ENCODE results near the gene MYBPC2.

- TF ChIP-seq TAF1 (IDR thresholded peaks at IDR 0.05; ENCODE audit: borderline replicate concordance, low read depth, low read length) = no peak
- no peak for TF ChIP-seq EP300 (IDR thresholded peaks at IDR 0.05; ENCODE audit: borderline replicate concordance in 1 of 2, low read depth in 1 of 2, low read length in 1 of 2)
- no peak for TF ChIP-seq FOXM1 (IDR thresholded peaks at IDR 0.05; ENCODE audit: low read depth)
- TF ChIP-seq, protein P1, sequence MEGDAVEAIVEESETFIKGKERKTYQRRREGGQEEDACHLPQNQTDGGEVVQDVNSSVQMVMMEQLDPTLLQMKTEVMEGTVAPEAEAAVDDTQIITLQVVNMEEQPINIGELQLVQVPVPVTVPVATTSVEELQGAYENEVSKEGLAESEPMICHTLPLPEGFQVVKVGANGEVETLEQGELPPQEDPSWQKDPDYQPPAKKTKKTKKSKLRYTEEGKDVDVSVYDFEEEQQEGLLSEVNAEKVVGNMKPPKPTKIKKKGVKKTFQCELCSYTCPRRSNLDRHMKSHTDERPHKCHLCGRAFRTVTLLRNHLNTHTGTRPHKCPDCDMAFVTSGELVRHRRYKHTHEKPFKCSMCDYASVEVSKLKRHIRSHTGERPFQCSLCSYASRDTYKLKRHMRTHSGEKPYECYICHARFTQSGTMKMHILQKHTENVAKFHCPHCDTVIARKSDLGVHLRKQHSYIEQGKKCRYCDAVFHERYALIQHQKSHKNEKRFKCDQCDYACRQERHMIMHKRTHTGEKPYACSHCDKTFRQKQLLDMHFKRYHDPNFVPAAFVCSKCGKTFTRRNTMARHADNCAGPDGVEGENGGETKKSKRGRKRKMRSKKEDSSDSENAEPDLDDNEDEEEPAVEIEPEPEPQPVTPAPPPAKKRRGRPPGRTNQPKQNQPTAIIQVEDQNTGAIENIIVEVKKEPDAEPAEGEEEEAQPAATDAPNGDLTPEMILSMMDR (IDR thresholded peaks at IDR 0.05) = no peak
- no peak for TF ChIP-seq POLR2AphosphoS5 (IDR thresholded peaks at IDR 0.05; ENCODE audit: low read depth, low read length)
- no peak for TF ChIP-seq REST (IDR thresholded peaks at IDR 0.05; ENCODE audit: low read depth, low read length)
- no peak for TF ChIP-seq RAD21 (IDR thresholded peaks at IDR 0.05; ENCODE audit: low read length)
- no peak for TF ChIP-seq MXI1 (IDR thresholded peaks at IDR 0.05; ENCODE audit: low read depth, low read length)
- TF ChIP-seq, protein P2, sequence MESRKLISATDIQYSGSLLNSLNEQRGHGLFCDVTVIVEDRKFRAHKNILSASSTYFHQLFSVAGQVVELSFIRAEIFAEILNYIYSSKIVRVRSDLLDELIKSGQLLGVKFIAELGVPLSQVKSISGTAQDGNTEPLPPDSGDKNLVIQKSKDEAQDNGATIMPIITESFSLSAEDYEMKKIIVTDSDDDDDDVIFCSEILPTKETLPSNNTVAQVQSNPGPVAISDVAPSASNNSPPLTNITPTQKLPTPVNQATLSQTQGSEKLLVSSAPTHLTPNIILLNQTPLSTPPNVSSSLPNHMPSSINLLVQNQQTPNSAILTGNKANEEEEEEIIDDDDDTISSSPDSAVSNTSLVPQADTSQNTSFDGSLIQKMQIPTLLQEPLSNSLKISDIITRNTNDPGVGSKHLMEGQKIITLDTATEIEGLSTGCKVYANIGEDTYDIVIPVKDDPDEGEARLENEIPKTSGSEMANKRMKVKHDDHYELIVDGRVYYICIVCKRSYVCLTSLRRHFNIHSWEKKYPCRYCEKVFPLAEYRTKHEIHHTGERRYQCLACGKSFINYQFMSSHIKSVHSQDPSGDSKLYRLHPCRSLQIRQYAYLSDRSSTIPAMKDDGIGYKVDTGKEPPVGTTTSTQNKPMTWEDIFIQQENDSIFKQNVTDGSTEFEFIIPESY (IDR thresholded peaks at IDR 0.05; ENCODE audit: borderline replicate concordance, low read depth) = no peak
- no peak for TF ChIP-seq TEAD4 (IDR thresholded peaks at IDR 0.05; ENCODE audit: borderline replicate concordance, insufficient read depth)
- TF ChIP-seq, protein P3, sequence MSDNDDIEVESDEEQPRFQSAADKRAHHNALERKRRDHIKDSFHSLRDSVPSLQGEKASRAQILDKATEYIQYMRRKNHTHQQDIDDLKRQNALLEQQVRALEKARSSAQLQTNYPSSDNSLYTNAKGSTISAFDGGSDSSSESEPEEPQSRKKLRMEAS (IDR thresholded peaks at IDR 0.05; ENCODE audit: low read depth) = no peak
- TF ChIP-seq RCOR1 (IDR thresholded peaks at IDR 0.05; ENCODE audit: low read length) = no peak
- TF ChIP-seq RXRA (IDR thresholded peaks at IDR 0.05; ENCODE audit: borderline replicate concordance, low read depth) = no peak
- no peak for TF ChIP-seq EZH2phosphoT487 (IDR thresholded peaks at IDR 0.05; ENCODE audit: borderline replicate concordance, low read depth)
Observed at GRCh38 chr19:50419022-50419579, 13.6 kb upstream of the MYBPC2 start.

Measured in SK-N-SH (cell line).